GM12878 (cell line): Measurements from ENCODE around the gene CFLAR. TPM values are rescaled to one million over a fixed set of nuclear protein-coding genes. Genes with fewer than 3 reads are reported as not detected.
A peak's percentile ranks its signal among the peaks of the same experiment; 100 is the strongest.

Source experiments
- ASH2L ChIP-seq: fragments of 300-600, 200-600 bp; sonication (generic); IDR thresholded peaks from 2 replicates; pipeline ENCODE4 v1.6.1; 2017; ENCODE audit warnings: low read depth, mild to moderate bottlenecking, borderline replicate concordance
- CREB1 ChIP-seq: IDR thresholded peaks from 2 replicates; pipeline ENCODE4 v1.6.1; 2012; ENCODE audit warnings: low read depth, mild to moderate bottlenecking, inconsistent platforms
- CUX1 ChIP-seq: IDR thresholded peaks from 2 replicates; pipeline ENCODE4 v1.6.1; 2012; ENCODE audit warnings: improper control_type of control experiment, low read depth, low read length; ENCODE audit not compliant: insufficient replicate concordance
- FOXM1 ChIP-seq: IDR thresholded peaks from 2 replicates; pipeline ENCODE4 v1.6.1; 2012; ENCODE audit warnings: low read depth, mild to moderate bottlenecking, inconsistent platforms, low read length, moderate library complexity
- IKZF1 ChIP-seq: fragments of 450-650 bp; conservative IDR thresholded peaks from 2 replicates; pipeline ENCODE4 v1.6.1; 2017; ENCODE audit warnings: antibody characterized with exemption, mild to moderate bottlenecking
- JUND ChIP-seq: IDR thresholded peaks from 2 replicates; pipeline ENCODE4 v1.6.1; 2012; ENCODE audit warnings: low read depth, mild to moderate bottlenecking, low read length, improper control_type of control experiment, moderate library complexity
- KDM1A ChIP-seq: fragments of 200-600 bp; sonication (generic); IDR thresholded peaks from 2 replicates; pipeline ENCODE4 v1.6.1; 2016; ENCODE audit warnings: borderline replicate concordance
- KLF5 ChIP-seq: fragments of 450-650 bp; IDR thresholded peaks from 2 replicates; pipeline ENCODE4 v1.6.1; 2014; ENCODE audit warnings: mild to moderate bottlenecking; ENCODE audit not compliant: partially characterized antibody
- MAX ChIP-seq: IDR thresholded peaks from 2 replicates; pipeline ENCODE4 v1.6.1; 2012; ENCODE audit warnings: low read depth, low read length, improper control_type of control experiment
- RFX5 ChIP-seq: IDR thresholded peaks from 2 replicates; pipeline ENCODE4 v1.6.1; 2011; ENCODE audit warnings: low read depth, low read length, improper control_type of control experiment
- RUNX3 ChIP-seq: IDR thresholded peaks from 2 replicates; pipeline ENCODE4 v1.6.1; 2012; ENCODE audit warnings: low read length, inconsistent platforms
- SKIL ChIP-seq: fragments of 450-650 bp; IDR thresholded peaks from 2 replicates; pipeline ENCODE4 v1.6.1; 2017; ENCODE audit warnings: mild to moderate bottlenecking, low read depth, inconsistent platforms; ENCODE audit not compliant: poor library complexity, severe bottlenecking
- SMAD5 ChIP-seq: IDR thresholded peaks from 2 replicates; pipeline ENCODE4 v1.6.1; 2016; ENCODE audit warnings: antibody characterized with exemption, low read depth
- TCF3 ChIP-seq: IDR thresholded peaks from 2 replicates; pipeline ENCODE4 v1.6.1; 2012; ENCODE audit warnings: low read depth, mild to moderate bottlenecking, low read length, borderline replicate concordance; ENCODE audit not compliant: insufficient read depth
- ZBTB40 ChIP-seq: fragments of 450-650 bp; IDR thresholded peaks from 2 replicates; pipeline ENCODE4 v1.6.1; 2016; ENCODE audit warnings: mild to moderate bottlenecking, moderate library complexity, borderline replicate concordance
- ZNF24 ChIP-seq: fragments of 450-650 bp; IDR thresholded peaks from 2 replicates; pipeline ENCODE4 v1.6.1; 2017; ENCODE audit warnings: antibody characterized with exemption, mild to moderate bottlenecking
- ZNF622 ChIP-seq: fragments of 450-650 bp; IDR thresholded peaks from 2 replicates; pipeline ENCODE4 v1.6.1; 2017; ENCODE audit warnings: mild to moderate bottlenecking, inconsistent platforms
- ZZZ3 ChIP-seq: IDR thresholded peaks from 2 replicates; pipeline ENCODE4 v1.6.1; 2011; ENCODE audit warnings: low read depth; ENCODE audit not compliant: control insufficient read depth, insufficient read length
- polyA plus RNA-seq, 11 experiments: library from polyadenylated mRNA; depleted of rRNA in 4 of 11; unstranded in 6 of 11; stranded (reverse) in 5 of 11; fragments of >200 nt; fragmentation: Nextera tagmentation in 4 of 11; fragmentation: Illumina TruSeq in 1 of 11; extraction: Ambion mirVana in 4 of 11; extraction: Trizol in 1 of 11; gene quantifications; 1 replicate in 1 of 11; 2 replicates in 10 of 11; pipeline versions ENCODE4 v1.2.1 to v1.2.3, GENCODE V29; 2011 to 2016; ENCODE audit warnings: inconsistent platforms in 2 of 11, missing spikeins in 2 of 11, low read depth in 1 of 11
- total RNA-seq, 4 experiments: library from RNA; depleted of rRNA in 3 of 4; stranded (reverse); fragments of >200 nt in 3 of 4; fragmentation: Illumina TruSeq in 1 of 4; extraction: Trizol in 1 of 4; gene quantifications; 2 replicates each; pipeline versions ENCODE4 v1.2.1 to v1.2.3, GENCODE V29; 2013 to 2021

Gene CFLAR
- total and polyA plus RNA-seq, 10 of the 15 experiments (the other 5 are each of a cell fraction or from before 2014, with no cell fraction given), result 80.6 to 181 (median 101) TPM

- TF ChIP-seq CUX1, result no peak
- TF ChIP-seq TCF3, result no peak
- TF ChIP-seq RUNX3, result peak; percentile 83
- TF ChIP-seq JUND, result no peak
- TF ChIP-seq ZNF622, result no peak
- peak; percentile 76; the same call in 1 of the 2 replicates for TF ChIP-seq ASH2L
- TF ChIP-seq SKIL, result peak; percentile 96
- TF ChIP-seq RFX5, result peak; percentile 43; the same call in 1 of the 2 replicates
- TF ChIP-seq KDM1A, result no peak
- TF ChIP-seq CREB1, result peak; percentile 43
- TF ChIP-seq SMAD5, result peak; percentile 72; the same call in 1 of the 2 replicates
- peak; percentile 88 for TF ChIP-seq ZZZ3
- peak; percentile 67 for TF ChIP-seq ZNF24
- peak; percentile 91 for TF ChIP-seq KLF5
- no peak; the same call in 1 of the 2 replicates for TF ChIP-seq FOXM1
- peak; percentile 100 for TF ChIP-seq ZBTB40
- peak; percentile 28; the same call in 1 of the 2 replicates for TF ChIP-seq MAX
- peak; percentile 96 for TF ChIP-seq IKZF1
Measured at GRCh38 chr2:201071479-201072200, 44.3 kb upstream of the CFLAR start, which contains the start of the genes HYCC2 and NDUFB3 (continued).
